Adrenal gland (tissue), 12 donors: Measurements from ENCODE around the gene DELE1. TPM values are rescaled to one million over a fixed set of nuclear protein-coding genes. Genes with fewer than 3 reads are reported as not detected.

Experiments
- DNase-seq, 7 donors: peaks; one replicate each; pipeline ENCODE4 v3.0.0-alpha.2; 2019 to 2020
- H3K27ac ChIP-seq, 5 donors: fragments of 200-600 bp; sonication (generic) in 4 of 5; 1 replicate in 3 of 5; 2 replicates in 2 of 5; pipeline versions ENCODE4 v1.5.1 to v1.8.0; 2016 to 2020; ENCODE audit warnings: mild to moderate bottlenecking in 1 of 5
- H3K27me3 ChIP-seq: fragments of 200-600 bp; 2 replicates; pipeline ENCODE4 v1.8.0; 2021
- H3K36me3 ChIP-seq, 2 donors: fragments of 200-600 bp; replicated peaks in 1 of 2; 1 replicate in 1 of 2; 2 replicates in 1 of 2; pipeline versions ENCODE4 v1.5.1 to v1.8.0; 2018 to 2022
- H3K4me1 ChIP-seq, 2 donors: fragments of 200-600 bp; replicated peaks in 1 of 2; 1 replicate in 1 of 2; 2 replicates in 1 of 2; pipeline versions ENCODE4 v1.5.1 to v1.8.0; 2018 to 2021
- H3K4me3 ChIP-seq, 4 donors: fragments of 200-600 bp; sonication (generic) in 3 of 4; one replicate each; pipeline ENCODE4 v1.5.1; 2016 to 2018
- H3K9me3 ChIP-seq, 3 donors: fragments of 200-600 bp; sonication (generic) in 1 of 3; replicated peaks in 1 of 3; 1 replicate in 2 of 3; 2 replicates in 1 of 3; pipeline versions ENCODE4 v1.5.1 to v1.8.0; 2016 to 2021
- POLR2A ChIP-seq, 2 donors: fragments of 450-650 bp; IDR thresholded peaks; one replicate each; pipeline ENCODE4 v1.6.1; 2017; ENCODE audit warnings: antibody characterized with exemption in 2 of 2, mild to moderate bottlenecking in 2 of 2, moderate library complexity in 1 of 2
- WGBS, 4 donors: extraction: QIAGEN DNeasy Blood & Tissue Kit in 2 of 4; methylation state at CpG; one replicate each; pipeline versions ENCODE4 v1.1.5 to v1.1.7; 2013 to 2017; 5-methylcytosine and 5-hydroxymethylcytosine counted together
- intact Hi-C, 2 donors: fragments of 100-400 bp; cut with DNase I; formaldehyde crosslinking; loops; one replicate each; pipeline versions ENCODE4 v1.14.1 to v1.15.0; 2022 to 2023
- polyA plus RNA-seq, 3 donors: library from polyadenylated mRNA; stranded (reverse); fragments of 200-250 nt in 2 of 3; fragments of 350-450 nt in 1 of 3; fragmentation: Illumina TruSeq in 1 of 3; extraction: RNeasy Lipid Tissue Mini Kit (QIAGEN cat#74804) in 1 of 3; gene quantifications; one replicate each; pipeline ENCODE4 v1.2.3, GENCODE V29; 2013 to 2014
- total RNA-seq, 9 donors: library from RNA; depleted of rRNA in 4 of 9; stranded (reverse); fragments of >200 nt in 4 of 9; fragments of 120-200 nt in 1 of 9; fragmentation: NEBNext Ultra II Directional in 1 of 9; extraction: Animal tissue kit (Norgen Biotek cat#: 25700) in 1 of 9; gene quantifications; one replicate each; pipeline versions ENCODE4 v1.1.0 to v1.2.4, GENCODE V29; 2013 to 2023
- TF ChIP-seq, protein P1 (sequence below), 6 experiments: fragments of 450-650 bp in 4 of 6; fragments of 200-600 bp in 2 of 6; sonication (generic) in 1 of 6; IDR thresholded peaks; 1 replicate in 5 of 6; 2 replicates in 1 of 6; pipeline versions ENCODE4 v1.5.1 to v1.8.0; 2016 to 2021; ENCODE audit warnings: antibody characterized with exemption in 6 of 6, mild to moderate bottlenecking in 2 of 6, moderate library complexity in 1 of 6
- donor health status: healthy with polysubstance abuse.
- donor health status: Bipolar disorder and iron deficiency.
- donor health status: DM: yes; HTN: yes; CAD: no.
- donor health status: DM: no; HTN: no; CAD: no.
- donor health status: DM: no; HTN: no; CAD: no.
- donor health status: DM: yes; HTN: yes; CAD: no.

Gene DELE1
- total and polyA plus RNA-seq, 12 donors: 65.2 to 162 (median 111) TPM

DNA sequence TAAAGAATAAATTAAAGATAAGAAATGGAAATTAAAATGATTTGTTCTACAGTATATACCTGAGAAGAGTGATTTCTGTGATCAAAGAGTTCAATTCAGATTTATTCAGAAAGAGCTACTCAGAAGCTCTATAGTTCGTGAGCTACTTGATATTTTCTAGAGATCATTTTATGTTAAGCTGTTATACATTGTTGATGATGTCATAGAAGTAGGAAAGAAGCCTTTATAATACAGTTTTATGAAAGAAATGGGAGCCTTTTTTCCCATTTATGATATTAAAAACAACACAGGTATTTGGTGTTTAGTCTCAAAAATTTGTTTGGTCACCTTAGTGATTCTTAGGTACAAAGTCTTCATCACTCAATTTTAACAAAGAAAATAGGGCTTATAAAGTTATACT is 66.0 kb downstream of the DELE1 start:
- Histone ChIP-seq H3K4me3 (no peak overlapping the region), H3K27me3 (no peaks in the 10 kb centered on the region), H3K4me1 (peaks cover 0 to 7% of the 10 kb centered on the region in 2 donors), H3K9me3 (no peaks in the 10 kb centered on the region), H3K36me3 (peaks cover 0 to 71% of the 10 kb centered on the region in 2 donors), H3K27ac (no peak overlapping the region)
- WGBS, 4 donors: 0 to 41% (median 1%) methylated on average over 1 of the region's 1 CpG
- DNase-seq: no peak
- TF ChIP-seq POLR2A (IDR thresholded peaks at IDR 0.05): no peak
- TF ChIP-seq, protein P1, sequence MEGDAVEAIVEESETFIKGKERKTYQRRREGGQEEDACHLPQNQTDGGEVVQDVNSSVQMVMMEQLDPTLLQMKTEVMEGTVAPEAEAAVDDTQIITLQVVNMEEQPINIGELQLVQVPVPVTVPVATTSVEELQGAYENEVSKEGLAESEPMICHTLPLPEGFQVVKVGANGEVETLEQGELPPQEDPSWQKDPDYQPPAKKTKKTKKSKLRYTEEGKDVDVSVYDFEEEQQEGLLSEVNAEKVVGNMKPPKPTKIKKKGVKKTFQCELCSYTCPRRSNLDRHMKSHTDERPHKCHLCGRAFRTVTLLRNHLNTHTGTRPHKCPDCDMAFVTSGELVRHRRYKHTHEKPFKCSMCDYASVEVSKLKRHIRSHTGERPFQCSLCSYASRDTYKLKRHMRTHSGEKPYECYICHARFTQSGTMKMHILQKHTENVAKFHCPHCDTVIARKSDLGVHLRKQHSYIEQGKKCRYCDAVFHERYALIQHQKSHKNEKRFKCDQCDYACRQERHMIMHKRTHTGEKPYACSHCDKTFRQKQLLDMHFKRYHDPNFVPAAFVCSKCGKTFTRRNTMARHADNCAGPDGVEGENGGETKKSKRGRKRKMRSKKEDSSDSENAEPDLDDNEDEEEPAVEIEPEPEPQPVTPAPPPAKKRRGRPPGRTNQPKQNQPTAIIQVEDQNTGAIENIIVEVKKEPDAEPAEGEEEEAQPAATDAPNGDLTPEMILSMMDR (IDR thresholded peaks at IDR 0.05): no peak
- intact Hi-C loops: loop anchor here in 1 of 2 donors (5.0 kb wide), 1 partner anchor 153 kb away; no protein-coding TSS in a partner anchor

Other genes with a start within 250 kb of the DELE1 start
- 10 to 100 TPM in 5 of 9 donors, 1 to 10 TPM in 4; 3.0 to 16.1 (median 10.1) TPM for gene ARAP3, start 241.6 kb upstream of the DELE1 start, total RNA-seq
- 10 to 100 TPM in 2 of 3 donors, 1 to 10 TPM in 1; 4.4 to 38.6 (median 21.7) TPM for gene ARAP3, start 241.6 kb upstream of the DELE1 start, polyA plus RNA-seq
- 10 to 100 TPM in 4 of 9 donors, 1 to 10 TPM in 5; 3.7 to 16.8 (median 8.9) TPM for gene PCDH1, start 45.5 kb upstream of the DELE1 start, total RNA-seq
- 1 to 10 TPM; 4.6 to 6.1 (median 5.5) TPM for gene PCDH1, start 45.5 kb upstream of the DELE1 start, polyA plus RNA-seq
- gene PCDH12, start 34.3 kb downstream of the DELE1 start, total RNA-seq: 10 to 100 TPM in 6 of 9 donors, 1 to 10 TPM in 3; 7.3 to 18.4 (median 15.9) TPM
- 1 to 10 TPM; 3.3 to 4.5 (median 4.0) TPM for gene PCDH12, start 34.3 kb downstream of the DELE1 start, polyA plus RNA-seq
- gene RNF14, start 45.2 kb downstream of the DELE1 start, total RNA-seq: 100 to 1,000 TPM in 3 of 9 donors, 10 to 100 TPM in 6; 71.3 to 185 (median 91.0) TPM
- gene RNF14, start 45.2 kb downstream of the DELE1 start, polyA plus RNA-seq: 100 to 1,000 TPM in 1 of 3 donors, 10 to 100 TPM in 2; 21.6 to 122 (median 26.2) TPM
- 10 to 100 TPM; 23.3 to 92.5 (median 61.4) TPM for gene GNPDA1, start 89.2 kb downstream of the DELE1 start, total RNA-seq
- gene GNPDA1, start 89.2 kb downstream of the DELE1 start, polyA plus RNA-seq: 10 to 100 TPM; 28.5 to 92.8 (median 40.5) TPM
- gene NDFIP1, start 184.9 kb downstream of the DELE1 start, total RNA-seq: 100 to 1,000 TPM in 3 of 9 donors, 10 to 100 TPM in 6; 70.6 to 313 (median 89.4) TPM
- gene NDFIP1, start 184.9 kb downstream of the DELE1 start, polyA plus RNA-seq: 100 to 1,000 TPM in 1 of 3 donors, 10 to 100 TPM in 2; 26.7 to 121 (median 31.5) TPM